ENCODE results near the gene KEAP1.

The KEAP1 gene

GRCh38 chr19:10519421-10519820 is 16.3 kb upstream of the KEAP1 start:
- Mint-ChIP-seq H3K4me1 (peaks cover 26% of the 10 kb centered on the region), H3K27ac (peak overlapping the region; percentile 16 to 87 (median 53)), H3K4me3 (peak overlapping the region; percentile 65 to 86 (median 74)), H3K27me3 (ENCODE audit: low read depth) (peaks cover 25% of the 10 kb centered on the region), H3K9me3 (no peaks in the 10 kb centered on the region), H3K36me3 (ENCODE audit: low read depth) (no peaks in the 10 kb centered on the region)
- TF ChIP-seq, protein P1, sequence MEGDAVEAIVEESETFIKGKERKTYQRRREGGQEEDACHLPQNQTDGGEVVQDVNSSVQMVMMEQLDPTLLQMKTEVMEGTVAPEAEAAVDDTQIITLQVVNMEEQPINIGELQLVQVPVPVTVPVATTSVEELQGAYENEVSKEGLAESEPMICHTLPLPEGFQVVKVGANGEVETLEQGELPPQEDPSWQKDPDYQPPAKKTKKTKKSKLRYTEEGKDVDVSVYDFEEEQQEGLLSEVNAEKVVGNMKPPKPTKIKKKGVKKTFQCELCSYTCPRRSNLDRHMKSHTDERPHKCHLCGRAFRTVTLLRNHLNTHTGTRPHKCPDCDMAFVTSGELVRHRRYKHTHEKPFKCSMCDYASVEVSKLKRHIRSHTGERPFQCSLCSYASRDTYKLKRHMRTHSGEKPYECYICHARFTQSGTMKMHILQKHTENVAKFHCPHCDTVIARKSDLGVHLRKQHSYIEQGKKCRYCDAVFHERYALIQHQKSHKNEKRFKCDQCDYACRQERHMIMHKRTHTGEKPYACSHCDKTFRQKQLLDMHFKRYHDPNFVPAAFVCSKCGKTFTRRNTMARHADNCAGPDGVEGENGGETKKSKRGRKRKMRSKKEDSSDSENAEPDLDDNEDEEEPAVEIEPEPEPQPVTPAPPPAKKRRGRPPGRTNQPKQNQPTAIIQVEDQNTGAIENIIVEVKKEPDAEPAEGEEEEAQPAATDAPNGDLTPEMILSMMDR (IDR thresholded peaks at IDR 0.05; ENCODE audit: unreplicated experiment in 3 of 3), result no peak

DNA sequence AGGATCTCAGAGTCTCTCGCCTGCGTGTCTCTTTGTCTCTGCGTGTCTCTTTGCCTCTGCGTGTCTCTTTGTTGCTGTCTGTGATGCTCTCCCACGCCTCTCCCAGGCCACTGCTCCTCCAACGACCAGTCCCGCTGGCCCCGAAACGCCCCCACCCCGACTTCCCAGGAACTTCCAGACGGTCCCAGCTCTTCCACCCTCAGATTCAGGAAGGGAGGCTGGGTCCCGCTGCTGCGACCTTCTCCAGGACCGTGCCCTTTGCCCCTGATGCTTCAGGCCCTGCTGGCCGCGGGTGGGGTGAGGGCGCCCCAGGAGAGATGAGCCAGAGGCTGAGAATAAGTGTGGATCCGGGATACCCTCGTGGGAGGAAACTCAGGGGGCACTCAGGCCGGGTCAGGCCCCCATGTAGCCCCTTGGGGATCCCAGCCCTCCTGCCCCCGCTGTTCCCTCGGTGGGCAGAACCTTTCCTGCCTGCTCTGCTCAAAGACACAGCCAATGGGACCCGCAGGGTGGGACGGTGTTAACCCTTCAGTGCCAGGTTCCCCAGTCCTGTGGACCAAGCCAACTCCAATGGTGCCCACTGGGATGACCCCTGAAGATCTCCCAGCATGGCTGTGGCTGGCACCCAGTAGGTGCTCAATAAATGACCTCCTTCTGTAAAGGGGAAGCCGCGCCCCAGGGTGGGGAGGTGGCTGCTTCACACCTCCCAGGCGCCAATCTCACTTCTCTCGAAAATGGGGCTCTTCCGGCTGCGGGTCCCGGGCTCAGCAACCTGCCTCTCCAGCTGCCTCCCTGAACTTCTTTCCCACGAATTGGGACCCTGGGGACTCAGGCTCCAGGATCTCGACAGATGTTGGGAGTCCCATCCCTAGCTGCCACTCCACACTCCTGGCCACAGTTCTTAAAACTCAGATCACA is 15.5 kb upstream of the KEAP1 start:
- Mint-ChIP-seq H3K27ac (peak overlapping the region; percentile 43 to 88 (median 64)), H3K4me1 (peaks cover 26% of the 10 kb centered on the region), H3K9me3 (no peaks in the 10 kb centered on the region), H3K4me3 (peak overlapping the region; percentile 86 to 91 (median 86)), H3K27me3 (ENCODE audit: low read depth) (peaks cover 25% of the 10 kb centered on the region), H3K36me3 (ENCODE audit: low read depth) (no peaks in the 10 kb centered on the region)
- TF ChIP-seq, protein P1 (IDR thresholded peaks at IDR 0.05; ENCODE audit: unreplicated experiment in 3 of 3), result no peak

DNA sequence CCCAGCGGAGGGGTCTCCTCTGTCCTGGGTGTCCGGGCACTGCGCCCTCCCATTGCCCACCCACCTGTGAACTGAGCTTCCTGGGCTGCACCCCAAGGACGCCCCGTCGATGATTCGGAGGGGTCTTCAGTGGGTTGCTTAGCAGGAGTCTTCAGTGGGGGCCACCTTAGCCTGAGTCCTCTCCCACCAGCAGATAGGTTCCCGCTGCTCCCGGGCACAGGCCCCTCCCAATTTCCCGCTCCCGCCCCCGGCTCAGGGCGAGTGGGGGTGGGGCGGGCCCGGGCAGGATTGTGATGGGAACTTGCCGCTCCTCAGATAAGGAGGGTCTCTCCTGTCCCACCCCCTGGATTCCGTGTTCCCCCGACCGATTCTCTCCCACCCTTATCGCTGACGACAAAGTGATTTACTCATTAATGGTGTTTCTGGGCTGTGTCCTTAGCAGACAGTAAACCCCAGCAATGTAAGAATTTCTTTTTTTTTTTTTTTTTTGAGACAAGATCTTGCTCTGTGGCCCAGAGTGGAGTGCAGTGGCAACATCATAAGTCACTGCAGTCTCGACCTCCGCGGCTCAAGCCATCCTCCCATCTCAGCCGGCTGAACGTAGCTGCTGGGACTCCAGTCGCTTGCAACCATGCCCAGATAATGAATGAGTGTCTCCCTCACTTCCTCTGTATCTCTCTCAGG is 14.7 kb upstream of the KEAP1 start:
- Mint-ChIP-seq H3K4me3 (peak overlapping the region; percentile 86 to 91 (median 86)), H3K4me1 (peaks cover 26% of the 10 kb centered on the region), H3K27ac (peak overlapping the region; percentile 43 to 88 (median 64)), H3K27me3 (ENCODE audit: low read depth) (peaks cover 30% of the 10 kb centered on the region), H3K9me3 (no peaks in the 10 kb centered on the region), H3K36me3 (ENCODE audit: low read depth) (peaks cover 3% of the 10 kb centered on the region)
- TF ChIP-seq, protein P1 (IDR thresholded peaks at IDR 0.05; ENCODE audit: unreplicated experiment in 3 of 3), result no peak

GRCh38 chr19:10517361-10517759 is 14.2 kb upstream of the KEAP1 start, which contains the start of gene S1PR5:
TSS of gene S1PR5 (minus strand) at chr19:10517447. CDS start at chr19:10515011, 2,436 bp downstream.
- TF ChIP-seq, protein P1 (IDR thresholded peaks at IDR 0.05; ENCODE audit: unreplicated experiment in 3 of 3), result no peak
- Mint-ChIP-seq H3K4me1 (peaks cover 26% of the 10 kb centered on the region), H3K36me3 (ENCODE audit: low read depth) (peaks cover 3% of the 10 kb centered on the region), H3K27ac (peak within 1 kb of the TSS; percentile 59 to 91 (median 77)), H3K27me3 (ENCODE audit: low read depth) (peaks cover 30% of the 10 kb centered on the region), H3K4me3 (peak within 1 kb of the TSS; percentile 89 to 94 (median 91)), H3K9me3 (no peaks in the 10 kb centered on the region)

DNA sequence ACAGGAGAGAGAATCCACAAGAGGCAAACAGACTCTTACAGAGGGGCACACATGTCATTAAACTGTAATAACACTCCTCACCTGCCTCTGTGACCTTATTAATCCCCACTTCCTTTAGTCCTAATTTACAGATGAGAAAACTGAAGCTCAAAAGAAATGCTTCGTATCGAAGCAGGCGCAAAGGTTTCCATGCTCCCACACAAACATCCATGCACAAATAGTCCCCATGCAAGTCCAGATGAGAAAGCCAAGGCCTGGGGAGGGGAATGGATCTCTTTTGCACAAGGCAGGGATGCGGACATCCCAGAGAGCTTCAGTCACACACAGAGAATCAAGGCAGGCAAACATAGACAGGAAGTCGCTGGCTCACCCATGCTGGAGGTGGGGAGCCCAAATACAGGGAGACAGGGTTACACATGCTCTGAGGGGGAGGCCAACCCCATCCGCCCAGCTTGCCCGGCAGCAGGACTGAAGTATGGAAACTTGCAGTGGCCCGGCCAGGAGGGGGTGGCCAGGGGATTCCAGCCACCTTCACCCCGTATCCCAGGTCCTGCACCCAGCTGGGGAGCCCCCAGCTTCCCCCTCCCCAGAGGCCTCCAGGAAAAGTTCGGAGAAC is 13.6 kb upstream of the KEAP1 start:
- TF ChIP-seq, protein P1 (IDR thresholded peaks at IDR 0.05; ENCODE audit: unreplicated experiment in 3 of 3), result no peak
- peak overlapping the region; percentile 59 to 91 (median 77) for H3K27ac Mint-ChIP-seq
- peaks cover 3% of the 10 kb centered on the region for H3K36me3 Mint-ChIP-seq (ENCODE audit: low read depth)
- H3K9me3 Mint-ChIP-seq, result no peaks in the 10 kb centered on the region
- H3K4me1 Mint-ChIP-seq, result peaks cover 26% of the 10 kb centered on the region
- H3K4me3 Mint-ChIP-seq, result peak overlapping the region; percentile 89 to 94 (median 91)
- peaks cover 30% of the 10 kb centered on the region for H3K27me3 Mint-ChIP-seq (ENCODE audit: low read depth)

All from nephron (organoid).